IMR-90 (cell line): Measurements from ENCODE around the gene TAF4B.

ENCODE experiments used
- BHLHE40 ChIP-seq: fragments of 150-350 bp; IDR thresholded peaks from 2 replicates; pipeline ENCODE4 v1.6.1; 2016; ENCODE audit warnings: mild to moderate bottlenecking, low read depth, low read length
- CEBPB ChIP-seq: IDR thresholded peaks from 2 replicates; pipeline ENCODE4 v1.6.1; 2012; ENCODE audit warnings: low read depth, low read length, improper control_type of control experiment
- CHD1 ChIP-seq: IDR thresholded peaks from 2 replicates; pipeline ENCODE4 v1.6.1; 2012; ENCODE audit warnings: low read depth, low read length, improper control_type of control experiment
- CTCF ChIP-seq: conservative IDR thresholded peaks from 2 replicates; pipeline ENCODE4 v1.5.1; 2012; ENCODE audit warnings: mild to moderate bottlenecking, low read depth, low read length, improper control_type of control experiment
- FOS ChIP-seq: fragments of 150-350 bp; IDR thresholded peaks from 2 replicates; pipeline ENCODE4 v1.6.1; 2016; ENCODE audit warnings: low read depth, low read length
- MAFK ChIP-seq: IDR thresholded peaks from 2 replicates; pipeline ENCODE4 v1.6.1; 2012; ENCODE audit warnings: low read depth, low read length, improper control_type of control experiment
- MAZ ChIP-seq: IDR thresholded peaks from 2 replicates; pipeline ENCODE4 v1.6.1; 2012; ENCODE audit warnings: low read depth, mild to moderate bottlenecking, low read length, improper control_type of control experiment, moderate library complexity, borderline replicate concordance
- MXI1 ChIP-seq: IDR thresholded peaks from 2 replicates; pipeline ENCODE4 v1.6.1; 2012; ENCODE audit warnings: low read depth, mild to moderate bottlenecking, low read length, moderate library complexity, borderline replicate concordance
- POLR2A ChIP-seq: IDR thresholded peaks from 2 replicates; pipeline ENCODE4 v1.6.1; 2012; ENCODE audit warnings: mild to moderate bottlenecking, low read depth, low read length
- RAD21 ChIP-seq: IDR thresholded peaks from 2 replicates; pipeline ENCODE4 v1.6.1; 2012; ENCODE audit warnings: low read length, improper control_type of control experiment
- RCOR1 ChIP-seq: IDR thresholded peaks from 2 replicates; pipeline ENCODE4 v1.6.1; 2012; ENCODE audit warnings: mild to moderate bottlenecking, low read length, improper control_type of control experiment; ENCODE audit not compliant: insufficient replicate concordance
- RFX5 ChIP-seq: IDR thresholded peaks from 2 replicates; pipeline ENCODE4 v1.8.0; 2012; ENCODE audit warnings: low read depth, mild to moderate bottlenecking, low read length, moderate library complexity
- SMC3 ChIP-seq: fragments of 150-350 bp; IDR thresholded peaks from 2 replicates; pipeline ENCODE4 v1.6.1; 2016; ENCODE audit warnings: low read depth, mild to moderate bottlenecking, antibody characterized with exemption, low read length, moderate library complexity

GRCh38 chr18:26262156-26262555, 35.9 kb downstream of the TAF4B start:
- TF ChIP-seq CTCF (no peak), POLR2A (no peak), SMC3 (no peak), RFX5 (no peak), CEBPB (no peak), RCOR1 (no peak), MAFK (no peak), MXI1 (no peak), RAD21 (no peak), FOS (no peak), CHD1 (no peak), MAZ (no peak), BHLHE40 (no peak)
